HG02943 (cell line): ENCODE measurements around the gene C11orf98.
"Not testable (repeated sequence)": the region's sequence is repeated elsewhere in the genome, so short reads cannot be mapped to it uniquely, and the experiment has no call there.

ENCODE experiments used
- ATAC-seq: cut with Tn5 transposase; IDR thresholded peaks from one replicate; pipeline ENCODE4 v1.9.1; 2021; ENCODE audit warnings: mild to moderate bottlenecking, low read depth, moderate library complexity; ENCODE audit not compliant: unreplicated experiment

The C11orf98 gene

GRCh38 chr11:62665075-62665598, at the start of gene C11orf98, which contains the start of gene CSKMT:
Gene C11orf98 (minus strand): TSS chr11:62665210. CDS start chr11:62665169, 41 bp downstream.
Gene CSKMT (plus strand): TSS chr11:62665312. CDS start chr11:62665880, 568 bp downstream.
- peak; percentile 70 for ATAC-seq

DNA sequence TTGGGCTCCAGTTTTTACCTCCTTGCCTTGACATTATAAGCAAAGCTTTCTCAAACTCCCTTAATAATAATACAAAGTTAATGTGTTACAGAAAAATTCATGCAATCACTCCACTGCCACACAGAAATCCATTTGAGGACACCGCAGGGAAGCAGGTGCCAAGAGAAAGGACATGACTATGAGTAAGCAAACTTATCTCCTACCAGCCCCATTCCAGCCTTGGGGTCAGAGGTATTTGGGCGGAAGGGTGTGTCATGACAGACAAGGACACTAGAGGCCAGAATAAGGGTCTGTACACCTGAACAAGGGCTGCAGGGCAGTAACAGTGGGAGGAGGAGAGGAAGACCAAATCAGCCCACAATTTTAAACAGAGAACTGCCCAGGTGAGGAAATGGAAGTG, 48.3 kb upstream of the C11orf98 start:
- ATAC-seq = no peak

DNA sequence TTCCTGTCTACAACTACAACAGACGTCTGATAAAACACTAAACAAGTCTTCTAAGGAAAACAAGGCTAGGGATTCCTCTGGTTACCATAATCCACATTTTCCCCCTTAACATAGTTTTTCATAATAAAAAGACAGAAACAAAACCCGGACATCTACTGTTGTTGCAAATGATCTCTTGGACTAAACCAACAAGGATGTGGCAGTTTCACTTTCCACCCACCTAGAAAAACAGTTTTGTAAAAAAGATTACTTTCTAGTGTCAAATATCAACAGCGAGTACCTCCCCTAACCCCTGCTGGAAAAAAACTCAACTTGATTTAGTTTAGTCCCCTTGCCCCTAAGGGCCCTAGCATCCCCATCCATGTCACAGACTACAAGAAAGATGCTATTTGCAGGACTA, 47.9 kb upstream of the C11orf98 start:
- no peak for ATAC-seq

DNA sequence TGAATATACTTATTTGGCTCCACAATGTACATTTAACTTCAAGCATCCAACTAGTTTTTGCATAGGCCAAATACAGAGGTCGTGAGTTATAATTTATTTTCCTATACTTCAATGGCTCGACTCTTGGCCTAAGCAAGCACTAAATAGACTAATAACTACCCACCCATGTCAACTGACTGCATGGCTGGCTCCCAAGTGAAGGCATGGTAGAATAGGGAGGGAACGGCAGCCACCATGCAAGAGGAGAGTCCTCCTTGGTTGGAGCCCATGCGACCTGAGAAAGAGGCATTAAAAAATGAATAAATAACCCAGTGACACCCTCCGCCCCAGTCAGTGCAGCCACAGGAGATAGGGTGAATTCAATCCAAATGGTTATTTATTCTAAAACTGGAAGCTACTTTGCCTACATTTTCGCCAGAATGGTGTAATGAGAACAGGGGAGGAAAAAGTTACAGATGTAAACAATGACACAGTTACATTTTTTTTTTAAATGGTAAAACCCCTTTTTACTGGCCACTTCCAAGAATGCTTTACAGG, 47.3 kb upstream of the C11orf98 start:
- no peak for ATAC-seq

DNA sequence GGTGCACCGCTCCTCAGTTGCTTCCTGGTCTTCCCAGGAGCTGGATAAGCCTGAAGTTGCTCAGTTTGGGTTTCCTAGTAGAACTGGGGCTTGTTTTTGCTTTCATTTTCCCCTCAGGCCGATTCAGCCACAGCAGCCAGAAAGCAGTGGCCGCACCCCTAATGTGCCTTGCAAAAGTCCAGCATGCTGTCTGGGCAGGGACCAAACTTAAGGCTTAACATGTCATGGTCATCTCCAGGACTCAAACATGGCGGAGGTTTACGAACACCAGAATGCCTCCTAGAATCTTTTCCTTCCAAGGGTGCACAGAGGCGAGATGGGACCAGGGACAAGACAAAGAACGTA, 45.0 kb upstream of the C11orf98 start:
- peak; percentile 7 for ATAC-seq

- peak; percentile 70 for ATAC-seq
Measured at GRCh38 chr11:62709247-62710000, 44.4 kb upstream of the C11orf98 start.

- ATAC-seq = no peak
Measured at GRCh38 chr11:62708793-62709192, 43.8 kb upstream of the C11orf98 start.

DNA sequence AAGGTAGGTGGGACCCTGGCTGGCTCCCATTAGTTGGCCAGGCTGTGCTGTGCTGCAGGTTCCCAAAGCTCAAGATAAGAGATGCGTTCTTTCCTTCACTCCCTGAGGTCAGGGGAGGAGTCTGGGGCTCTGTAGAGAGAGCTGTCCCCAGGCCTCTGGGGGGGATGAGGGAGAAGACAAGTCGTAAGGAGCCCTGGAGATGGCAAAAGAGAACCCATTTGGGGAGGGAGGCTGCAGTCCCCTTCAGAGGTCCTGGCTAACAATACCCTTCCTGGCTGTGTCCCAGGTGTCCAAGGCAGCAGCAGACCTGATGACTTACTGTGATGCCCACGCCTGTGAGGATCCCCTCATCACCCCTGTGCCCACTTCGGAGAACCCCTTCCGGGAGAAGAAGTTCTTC, 43.4 kb upstream of the C11orf98 start:
- no peak for ATAC-seq

DNA sequence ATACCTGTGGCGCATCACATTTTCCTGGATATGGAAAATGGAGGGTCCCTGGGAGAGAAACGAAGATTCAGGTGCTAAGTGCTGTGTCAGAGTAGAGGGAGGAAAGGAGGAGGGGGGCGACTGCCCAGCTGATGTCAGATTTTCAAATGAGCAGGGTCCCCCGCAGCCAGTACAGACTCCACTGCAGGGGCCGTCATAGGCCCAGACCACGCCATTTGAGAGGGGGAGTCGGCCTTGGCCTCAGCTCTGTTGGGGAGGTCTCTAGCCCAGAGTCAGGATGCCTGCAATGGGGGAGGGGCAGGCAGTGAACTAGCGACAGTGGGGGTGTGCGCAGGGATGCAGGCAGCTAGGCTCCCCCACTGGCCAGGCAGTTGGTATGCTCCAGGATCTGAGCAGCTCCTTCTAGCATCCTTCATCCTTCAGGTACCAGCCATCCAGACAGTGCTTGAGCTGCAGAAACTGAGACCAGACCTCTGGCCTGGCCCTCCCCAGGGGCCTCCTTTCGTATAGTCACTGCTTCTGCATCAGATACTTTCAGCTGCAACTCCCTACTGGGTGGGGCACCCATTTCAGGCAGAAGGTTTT, 42.4 kb upstream of the C11orf98 start, which contains the start of the genes BSCL2 and GNG3:
BSCL2 (minus strand) TSS at position 148 of the 585 bp plus-strand sequence. CDS start 229 bp downstream, outside the sequence.
GNG3 (plus strand) TSS at position 400 of the 585 bp plus-strand sequence. CDS start 620 bp downstream, outside the sequence.
- no peak for ATAC-seq

DNA sequence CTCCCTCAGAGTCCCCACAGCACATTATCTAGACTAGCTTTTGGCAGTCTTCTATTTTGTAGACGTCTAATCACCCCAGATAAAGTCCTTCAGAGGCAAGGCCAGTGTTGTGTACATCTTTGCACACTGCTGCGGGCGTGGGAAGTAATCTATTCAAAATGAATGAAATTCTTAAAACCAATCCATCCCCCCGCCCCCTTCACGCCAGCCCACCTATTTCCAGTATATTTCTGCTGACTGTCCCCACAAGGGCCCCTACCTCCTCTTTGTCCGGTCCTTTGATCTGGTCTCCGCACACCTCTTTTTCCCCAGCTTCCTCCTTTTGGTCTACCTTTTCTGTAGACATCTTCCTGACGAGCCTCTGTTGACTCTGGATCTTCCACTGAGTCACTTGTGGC, 41.8 kb upstream of the C11orf98 start:
- no peak for ATAC-seq

- ATAC-seq = no peak
Measured at GRCh38 chr11:62705880-62706849, 41.2 kb upstream of the C11orf98 start.

- no peak for ATAC-seq
Measured at GRCh38 chr11:62705413-62705812, 40.4 kb upstream of the C11orf98 start.

GRCh38 chr11:62703921-62704320, 38.9 kb upstream of the C11orf98 start:
- ATAC-seq = not testable (repeated sequence)

DNA sequence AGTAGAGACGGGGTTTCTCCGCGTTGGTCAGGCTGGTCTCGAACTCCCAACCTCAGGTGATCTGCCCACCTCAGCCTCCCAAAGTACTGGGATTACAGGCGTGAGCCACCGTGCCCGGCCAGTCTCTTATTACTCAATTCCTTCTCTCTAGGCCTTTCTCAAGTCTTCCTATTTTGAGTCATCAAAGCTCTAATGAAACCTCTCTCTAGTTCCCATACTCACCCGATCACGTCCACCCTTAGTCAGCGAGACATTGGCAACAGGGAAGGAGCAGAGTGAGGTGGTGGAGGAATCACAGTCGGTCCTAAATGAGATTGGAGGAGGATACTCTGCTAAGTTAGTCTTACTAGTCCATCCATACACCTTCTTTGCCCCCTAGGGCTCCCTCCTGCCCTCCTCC, 37.2 kb upstream of the C11orf98 start:
- no peak for ATAC-seq

- no peak for ATAC-seq
Measured at GRCh38 chr11:62694455-62695167, 29.6 kb upstream of the C11orf98 start.

DNA sequence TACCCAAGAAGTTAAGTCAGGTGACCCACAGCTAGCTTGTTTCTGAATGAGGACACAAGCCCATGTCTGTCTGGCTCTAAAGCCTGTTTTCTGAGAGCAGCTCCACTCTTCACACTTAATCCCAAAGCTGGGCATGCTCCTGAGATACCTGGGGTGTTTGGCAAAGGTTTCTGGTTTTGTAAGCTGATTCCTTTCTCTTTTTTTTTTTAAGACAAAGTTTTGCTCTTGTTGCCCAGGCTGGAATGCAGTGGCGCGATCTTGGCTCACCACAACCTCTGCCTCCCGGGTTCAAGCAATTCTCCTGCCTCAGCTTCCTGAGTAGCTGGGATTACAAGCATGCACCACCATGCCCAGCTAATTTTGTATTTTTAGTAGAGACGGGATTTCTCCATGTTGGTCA, 28.6 kb upstream of the C11orf98 start:
- ATAC-seq = not testable (repeated sequence)

DNA sequence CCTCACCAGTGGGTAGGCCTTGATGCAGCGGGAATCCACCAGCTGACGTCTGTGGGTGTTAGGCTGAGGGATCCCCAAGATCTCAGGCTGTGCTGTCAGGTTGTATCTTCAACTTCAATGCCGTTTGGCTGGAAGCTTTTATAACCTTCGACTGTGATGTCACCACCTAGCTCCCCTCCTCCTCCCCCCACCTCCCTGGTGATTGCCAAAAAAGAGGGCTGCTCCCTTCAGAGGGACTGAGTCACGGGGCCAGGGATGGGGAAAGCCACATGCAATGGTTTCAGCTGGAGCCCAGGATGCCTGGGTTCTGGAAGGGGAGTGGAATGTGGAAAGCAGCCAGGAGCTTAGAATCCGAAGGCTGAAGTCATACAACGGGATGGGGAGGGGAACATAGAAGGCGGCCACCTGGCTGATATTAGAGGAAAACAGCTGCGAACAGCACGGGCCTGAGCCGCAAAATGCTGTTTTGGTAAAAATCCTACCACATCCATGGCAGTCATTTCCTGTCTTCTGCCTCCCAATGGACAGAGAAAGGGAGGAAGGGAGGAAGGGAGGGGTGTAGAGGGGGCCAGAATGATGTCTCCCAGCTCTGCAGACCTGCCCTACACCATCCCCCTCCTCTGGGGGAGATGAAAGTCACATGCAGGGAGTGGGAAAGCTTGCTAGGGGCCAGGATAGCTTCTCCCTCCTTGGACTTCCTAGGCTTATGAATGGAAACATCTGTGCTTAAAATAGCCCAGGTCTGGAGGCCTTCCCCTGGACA, 24.6 kb upstream of the C11orf98 start, which contains the start of gene LRRN4CL:
LRRN4CL (minus strand) TSS at position 110 of the 763 bp plus-strand sequence. CDS start 1,022 bp downstream, outside the sequence.
- no peak for ATAC-seq

DNA sequence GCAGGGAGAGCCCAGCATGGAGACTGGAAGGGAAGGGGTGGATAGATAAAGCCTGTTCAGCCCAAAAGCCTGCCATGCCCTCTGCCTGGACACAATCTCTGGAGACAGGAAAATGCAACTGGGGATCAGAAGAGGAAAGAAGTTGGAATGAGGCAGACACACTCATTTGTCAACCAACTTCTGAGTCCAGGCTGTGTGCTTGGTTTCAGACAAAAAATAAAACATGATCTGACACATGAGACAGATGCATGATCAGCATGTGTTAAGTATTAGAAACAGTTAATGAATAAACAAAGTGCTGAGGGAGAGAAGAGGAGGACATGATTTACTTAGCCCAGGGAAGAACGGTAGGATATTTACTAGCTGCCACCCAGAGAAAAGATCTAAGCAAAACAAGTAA, 23.5 kb upstream of the C11orf98 start:
- ATAC-seq = no peak
